Activated CD4-positive, alpha-beta memory T cell treated with anti-CD3 and anti-CD28 coated beads, Interleukin-2, amount 10 ng/mL, durations not matched to agents 7 days and 5 days (primary cell): ENCODE data around the gene EXOC4. TPM values are rescaled to one million over a fixed set of nuclear protein-coding genes. Genes with fewer than 3 reads are reported as not detected.

ENCODE experiments used
- CTCF ChIA-PET: fragments of 350-600 bp; sonication (Branson Sonifier 250); formaldehyde crosslinking; loops from one replicate; lab custom pipeline; 2021; ENCODE audit warnings: antibody characterized with exemption, inconsistent platforms; lab: Charles Lee
- POLR2A ChIA-PET: fragments of 350-600 bp; sonication (Branson Sonifier 250); formaldehyde crosslinking; loops from one replicate; lab custom pipeline; 2021; ENCODE audit warnings: antibody characterized with exemption; lab: Charles Lee
- DNase-seq: peaks from one replicate; pipeline ENCODE4 v3.0.0-alpha.2; 2020
- H3K27ac Mint-ChIP-seq: one replicate; pipeline ENCODE4 v1.8.0; 2021; ENCODE audit warnings: mild to moderate bottlenecking, mixed read lengths
- H3K27me3 Mint-ChIP-seq: one replicate; pipeline ENCODE4 v1.8.0; 2021; ENCODE audit warnings: mixed read lengths
- H3K36me3 Mint-ChIP-seq: one replicate; pipeline ENCODE4 v1.8.0; 2021; ENCODE audit warnings: low read depth, mixed read lengths
- H3K4me1 Mint-ChIP-seq: one replicate; pipeline ENCODE4 v1.8.0; 2021; ENCODE audit warnings: mixed read lengths
- H3K4me3 Mint-ChIP-seq: one replicate; pipeline ENCODE4 v1.8.0; 2021; ENCODE audit warnings: mild to moderate bottlenecking, mixed read lengths
- H3K9me3 Mint-ChIP-seq: one replicate; pipeline ENCODE4 v1.8.0; 2021; ENCODE audit warnings: mixed read lengths
- total RNA-seq, 2 experiments: library from RNA; stranded (reverse); gene quantifications; one replicate each; pipeline ENCODE4 v1.2.3, GENCODE V29; 2021

EXOC4 gene
- total RNA-seq, 2 experiments from 2014 or later, result 70.1 to 71.1 TPM

GRCh38 chr7:133575726-133576440 lies 323.0 kb downstream of the EXOC4 start:
- Mint-ChIP-seq H3K4me1 (no peaks in the 10 kb centered on the region), H3K9me3 (no peaks in the 10 kb centered on the region), H3K27ac (no peak overlapping the region), H3K36me3 (no peaks in the 10 kb centered on the region), H3K27me3 (no peaks in the 10 kb centered on the region), H3K4me3 (no peak overlapping the region)
- DNase-seq, result no peak
- ChIA-PET CTCF (no interaction called here), POLR2A (no interaction called here)

- POLR2A ChIA-PET, result no interaction called here
- Mint-ChIP-seq H3K27me3 (no peaks in the 10 kb centered on the region), H3K36me3 (peaks cover 1% of the 10 kb centered on the region), H3K9me3 (no peaks in the 10 kb centered on the region), H3K4me1 (no peaks in the 10 kb centered on the region), H3K4me3 (no peak overlapping the region), H3K27ac (no peak overlapping the region)
- no peak for DNase-seq
- CTCF ChIA-PET, result no interaction called here
Observed at GRCh38 chr7:133576612-133577168, 323.8 kb downstream of the EXOC4 start.

GRCh38 chr7:133582766-133583523 lies 330.1 kb downstream of the EXOC4 start:
- H3K4me3 Mint-ChIP-seq, result no peak overlapping the region
- H3K27ac Mint-ChIP-seq, result no peak overlapping the region
- no peaks in the 10 kb centered on the region for H3K9me3 Mint-ChIP-seq
- ChIA-PET POLR2A (no interaction called here), CTCF (no interaction called here)
- DNase-seq, result no peak
- peaks cover 2% of the 10 kb centered on the region for H3K4me1 Mint-ChIP-seq
- H3K36me3 Mint-ChIP-seq, result peaks cover 12% of the 10 kb centered on the region
- H3K27me3 Mint-ChIP-seq, result no peaks in the 10 kb centered on the region

- CTCF ChIA-PET, result no interaction called here
- POLR2A ChIA-PET, result no interaction called here
- H3K27me3 Mint-ChIP-seq, result no peaks in the 10 kb centered on the region
- DNase-seq, result no peak
- H3K27ac Mint-ChIP-seq, result no peak overlapping the region
- peaks cover 2% of the 10 kb centered on the region for H3K4me1 Mint-ChIP-seq
- no peak overlapping the region for H3K4me3 Mint-ChIP-seq
- H3K36me3 Mint-ChIP-seq, result peaks cover 12% of the 10 kb centered on the region
- H3K9me3 Mint-ChIP-seq, result no peaks in the 10 kb centered on the region
Observed at GRCh38 chr7:133583545-133584171, 330.8 kb downstream of the EXOC4 start.

GRCh38 chr7:133584956-133585668 lies 332.2 kb downstream of the EXOC4 start:
- ChIA-PET POLR2A (no interaction called here), CTCF (no interaction called here)
- DNase-seq, result no peak
- Mint-ChIP-seq H3K4me3 (no peak overlapping the region), H3K9me3 (no peaks in the 10 kb centered on the region), H3K4me1 (peaks cover 2% of the 10 kb centered on the region), H3K27ac (no peak overlapping the region), H3K36me3 (peaks cover 12% of the 10 kb centered on the region), H3K27me3 (no peaks in the 10 kb centered on the region)

GRCh38 chr7:133586253-133586652 lies 333.4 kb downstream of the EXOC4 start:
- no peak overlapping the region for H3K27ac Mint-ChIP-seq
- no peak overlapping the region for H3K4me3 Mint-ChIP-seq
- no peaks in the 10 kb centered on the region for H3K27me3 Mint-ChIP-seq
- DNase-seq, result no peak
- peaks cover 2% of the 10 kb centered on the region for H3K4me1 Mint-ChIP-seq
- H3K9me3 Mint-ChIP-seq, result no peaks in the 10 kb centered on the region
- POLR2A ChIA-PET, result no interaction called here
- CTCF ChIA-PET, result no interaction called here
- H3K36me3 Mint-ChIP-seq, result peaks cover 12% of the 10 kb centered on the region

- no peak for DNase-seq
- no peak overlapping the region for H3K27ac Mint-ChIP-seq
- ChIA-PET POLR2A (no interaction called here), CTCF (no interaction called here)
- H3K36me3 Mint-ChIP-seq, result peaks cover 10% of the 10 kb centered on the region
- H3K4me1 Mint-ChIP-seq, result peaks cover 2% of the 10 kb centered on the region
- no peaks in the 10 kb centered on the region for H3K27me3 Mint-ChIP-seq
- no peaks in the 10 kb centered on the region for H3K9me3 Mint-ChIP-seq
- H3K4me3 Mint-ChIP-seq, result no peak overlapping the region
Observed at GRCh38 chr7:133587903-133588302, 335.0 kb downstream of the EXOC4 start.

GRCh38 chr7:133590795-133591194 lies 337.9 kb downstream of the EXOC4 start:
- ChIA-PET CTCF (no interaction called here), POLR2A (no interaction called here)
- H3K27ac Mint-ChIP-seq, result no peak overlapping the region
- no peak overlapping the region for H3K4me3 Mint-ChIP-seq
- no peaks in the 10 kb centered on the region for H3K27me3 Mint-ChIP-seq
- H3K9me3 Mint-ChIP-seq, result no peaks in the 10 kb centered on the region
- DNase-seq, result no peak
- H3K36me3 Mint-ChIP-seq, result peaks cover 4% of the 10 kb centered on the region
- no peaks in the 10 kb centered on the region for H3K4me1 Mint-ChIP-seq

- ChIA-PET POLR2A (interaction anchor here (0.6 kb wide), 1 partner anchor 196 kb away, joined by 3 read pairs; no protein-coding TSS in a partner anchor), CTCF (no interaction called here)
- Mint-ChIP-seq H3K4me1 (no peaks in the 10 kb centered on the region), H3K27me3 (no peaks in the 10 kb centered on the region), H3K9me3 (no peaks in the 10 kb centered on the region), H3K4me3 (no peak overlapping the region), H3K27ac (no peak overlapping the region), H3K36me3 (no peaks in the 10 kb centered on the region)
- no peak for DNase-seq
Observed at GRCh38 chr7:133591704-133592340, 338.9 kb downstream of the EXOC4 start.

GRCh38 chr7:133593561-133593960 lies 340.7 kb downstream of the EXOC4 start:
- Mint-ChIP-seq H3K9me3 (no peaks in the 10 kb centered on the region), H3K27me3 (no peaks in the 10 kb centered on the region), H3K4me1 (no peaks in the 10 kb centered on the region), H3K27ac (no peak overlapping the region), H3K36me3 (no peaks in the 10 kb centered on the region), H3K4me3 (no peak overlapping the region)
- POLR2A ChIA-PET, result no interaction called here
- DNase-seq, result no peak
- CTCF ChIA-PET, result no interaction called here

GRCh38 chr7:133601617-133602016 lies 348.7 kb downstream of the EXOC4 start:
- POLR2A ChIA-PET, result no interaction called here
- no peaks in the 10 kb centered on the region for H3K9me3 Mint-ChIP-seq

GRCh38 chr7:133602291-133602690 lies 349.4 kb downstream of the EXOC4 start:
- Mint-ChIP-seq H3K27me3 (no peaks in the 10 kb centered on the region), H3K36me3 (no peaks in the 10 kb centered on the region), H3K4me1 (peaks cover 5% of the 10 kb centered on the region), H3K9me3 (no peaks in the 10 kb centered on the region), H3K4me3 (no peak overlapping the region), H3K27ac (no peak overlapping the region)
- ChIA-PET CTCF (no interaction called here), POLR2A (no interaction called here)
- no peak for DNase-seq

More at GRCh38 chr7:133601617-133602016, 348.7 kb downstream of the EXOC4 start:
- Mint-ChIP-seq H3K27ac (no peak overlapping the region), H3K27me3 (no peaks in the 10 kb centered on the region), H3K4me3 (no peak overlapping the region), H3K36me3 (no peaks in the 10 kb centered on the region), H3K4me1 (peaks cover 5% of the 10 kb centered on the region)
- no peak for DNase-seq
- CTCF ChIA-PET, result no interaction called here
